C4-2B (cell line): Measurements from ENCODE around the gene DOC2A.

Experiments
- ZFX ChIP-seq: fragments of 450-650 bp; IDR thresholded peaks from 2 replicates; pipeline ENCODE4 v1.6.1; 2017
- TF ChIP-seq, protein P1 (sequence below): fragments of 450-650 bp; conservative IDR thresholded peaks from 2 replicates; pipeline ENCODE4 v1.5.1; 2017; ENCODE audit warnings: mild to moderate bottlenecking

DNA sequence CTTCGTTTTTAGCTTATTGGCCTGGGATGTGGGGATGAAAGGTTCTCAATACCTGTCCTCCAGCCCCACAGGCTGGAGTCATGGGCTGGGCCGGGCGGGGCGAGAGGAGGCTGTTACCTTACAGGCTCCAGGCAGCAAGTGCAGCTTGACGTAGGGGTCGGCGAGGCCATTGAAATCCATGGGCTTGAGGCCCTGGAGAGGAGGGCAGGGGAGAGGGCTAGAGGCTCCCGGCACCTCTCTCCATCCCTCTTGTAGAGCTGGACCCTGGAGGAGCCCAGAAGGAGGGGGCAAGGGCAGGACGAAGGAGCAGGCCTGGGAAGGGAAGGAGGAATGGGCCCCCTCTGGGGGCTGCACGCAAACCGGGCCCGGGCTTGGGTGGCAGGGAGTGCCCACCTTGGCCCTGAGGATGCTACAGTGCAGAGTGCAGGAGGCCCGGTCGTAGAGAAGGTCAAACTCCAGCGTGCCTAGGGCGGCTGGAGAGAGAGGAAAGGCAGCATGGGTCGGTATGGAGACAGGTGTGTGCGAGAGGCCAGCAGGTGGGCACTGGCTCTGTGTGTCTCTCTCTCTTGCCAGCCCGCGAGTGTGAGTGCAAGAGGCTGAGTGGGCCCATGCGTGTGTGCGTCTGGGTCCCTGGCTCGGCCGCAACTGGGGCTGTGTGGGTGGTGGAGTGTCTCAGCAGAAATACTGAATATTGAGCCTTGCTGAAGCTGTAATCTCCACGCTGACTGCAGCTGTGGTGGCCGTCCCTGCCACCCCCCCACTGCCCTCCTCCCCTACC is 1.6 kb downstream of the DOC2A start:
- TF ChIP-seq, protein P1, sequence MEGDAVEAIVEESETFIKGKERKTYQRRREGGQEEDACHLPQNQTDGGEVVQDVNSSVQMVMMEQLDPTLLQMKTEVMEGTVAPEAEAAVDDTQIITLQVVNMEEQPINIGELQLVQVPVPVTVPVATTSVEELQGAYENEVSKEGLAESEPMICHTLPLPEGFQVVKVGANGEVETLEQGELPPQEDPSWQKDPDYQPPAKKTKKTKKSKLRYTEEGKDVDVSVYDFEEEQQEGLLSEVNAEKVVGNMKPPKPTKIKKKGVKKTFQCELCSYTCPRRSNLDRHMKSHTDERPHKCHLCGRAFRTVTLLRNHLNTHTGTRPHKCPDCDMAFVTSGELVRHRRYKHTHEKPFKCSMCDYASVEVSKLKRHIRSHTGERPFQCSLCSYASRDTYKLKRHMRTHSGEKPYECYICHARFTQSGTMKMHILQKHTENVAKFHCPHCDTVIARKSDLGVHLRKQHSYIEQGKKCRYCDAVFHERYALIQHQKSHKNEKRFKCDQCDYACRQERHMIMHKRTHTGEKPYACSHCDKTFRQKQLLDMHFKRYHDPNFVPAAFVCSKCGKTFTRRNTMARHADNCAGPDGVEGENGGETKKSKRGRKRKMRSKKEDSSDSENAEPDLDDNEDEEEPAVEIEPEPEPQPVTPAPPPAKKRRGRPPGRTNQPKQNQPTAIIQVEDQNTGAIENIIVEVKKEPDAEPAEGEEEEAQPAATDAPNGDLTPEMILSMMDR, result no peak
- TF ChIP-seq ZFX, result no peak
